ENCODE results near the gene FAM210A.
"Not testable (repeated sequence)": the region's sequence is repeated elsewhere in the genome, so short reads cannot be mapped to it uniquely, and the experiment has no call there.

FAM210A gene

DNA sequence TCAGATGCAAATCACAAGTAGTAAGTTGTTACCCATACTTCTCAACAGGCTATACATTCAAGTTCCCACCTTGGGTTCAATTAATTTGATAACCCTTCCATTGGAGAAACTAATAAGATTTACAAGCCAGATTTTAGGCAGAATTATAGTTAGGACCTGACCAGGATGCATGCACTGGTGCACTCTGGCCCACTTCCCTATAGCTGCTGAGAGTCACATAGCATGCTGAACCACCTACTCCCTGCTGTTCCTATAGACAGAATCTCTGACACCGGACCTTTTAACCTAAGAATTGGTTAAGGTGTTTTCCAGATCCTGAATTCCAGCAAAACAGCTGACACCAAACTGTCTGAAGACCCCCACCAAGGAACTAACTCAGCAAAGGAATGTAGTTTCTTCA, 26.2 kb downstream of the FAM210A start:
- no peak for DNase-seq

DNA sequence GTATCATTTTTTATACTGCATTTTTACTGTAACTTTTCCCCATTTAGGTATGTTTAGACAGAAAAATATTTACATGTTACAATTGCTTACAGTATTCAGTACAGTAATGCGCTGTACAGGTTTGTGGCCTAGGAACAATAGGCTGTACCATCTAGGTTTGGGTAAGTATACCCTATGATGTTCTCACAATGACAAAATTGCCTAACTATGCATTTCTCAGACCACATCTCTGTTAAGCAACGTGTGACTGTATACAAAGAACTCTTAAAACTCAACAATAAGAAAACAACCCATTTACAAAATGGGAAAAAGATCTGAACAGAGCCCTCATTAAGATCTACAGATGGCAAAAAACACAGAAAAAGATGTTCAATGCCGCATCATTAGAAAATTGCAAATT, 29.4 kb downstream of the FAM210A start:
- DNase-seq, result no peak

DNA sequence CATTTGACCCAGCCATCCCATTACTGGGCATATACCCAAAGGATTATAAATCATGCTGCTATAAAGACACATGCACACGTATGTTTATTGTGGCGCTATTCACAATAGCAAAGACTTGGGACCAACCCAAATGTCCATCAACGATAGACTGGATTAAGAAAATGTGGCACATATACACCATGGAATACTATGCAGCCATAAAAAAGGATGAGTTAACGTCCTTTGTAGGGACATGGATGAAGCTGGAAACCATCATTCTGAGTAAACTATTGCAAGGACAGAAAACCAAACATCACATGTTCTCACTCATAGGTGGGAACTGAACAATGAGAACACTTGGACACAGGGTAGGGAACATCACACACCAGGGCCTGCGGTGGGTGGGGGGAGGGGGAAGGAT, 31.0 kb downstream of the FAM210A start:
- not testable (repeated sequence) for DNase-seq

DNA sequence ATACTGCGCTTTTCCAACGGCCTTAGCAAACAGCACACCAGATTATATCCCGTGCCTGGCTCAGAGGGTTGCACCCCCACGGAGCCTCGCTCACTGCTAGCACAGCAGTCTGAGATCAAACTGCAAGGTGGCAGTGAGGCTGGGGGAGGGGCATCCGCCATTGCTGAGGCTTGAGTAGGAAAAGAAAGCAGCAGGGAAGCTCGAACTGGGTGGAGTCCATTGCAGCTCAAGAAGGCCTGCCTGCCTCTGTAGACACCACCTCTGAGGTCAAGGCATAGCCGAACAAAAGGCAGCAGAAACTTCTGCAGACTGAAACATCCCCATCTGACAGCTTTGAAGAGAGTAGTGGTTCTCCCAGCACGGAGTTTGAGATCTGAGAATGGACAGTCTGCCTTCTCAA, 36.3 kb downstream of the FAM210A start:
- not testable (repeated sequence) for DNase-seq

DNA sequence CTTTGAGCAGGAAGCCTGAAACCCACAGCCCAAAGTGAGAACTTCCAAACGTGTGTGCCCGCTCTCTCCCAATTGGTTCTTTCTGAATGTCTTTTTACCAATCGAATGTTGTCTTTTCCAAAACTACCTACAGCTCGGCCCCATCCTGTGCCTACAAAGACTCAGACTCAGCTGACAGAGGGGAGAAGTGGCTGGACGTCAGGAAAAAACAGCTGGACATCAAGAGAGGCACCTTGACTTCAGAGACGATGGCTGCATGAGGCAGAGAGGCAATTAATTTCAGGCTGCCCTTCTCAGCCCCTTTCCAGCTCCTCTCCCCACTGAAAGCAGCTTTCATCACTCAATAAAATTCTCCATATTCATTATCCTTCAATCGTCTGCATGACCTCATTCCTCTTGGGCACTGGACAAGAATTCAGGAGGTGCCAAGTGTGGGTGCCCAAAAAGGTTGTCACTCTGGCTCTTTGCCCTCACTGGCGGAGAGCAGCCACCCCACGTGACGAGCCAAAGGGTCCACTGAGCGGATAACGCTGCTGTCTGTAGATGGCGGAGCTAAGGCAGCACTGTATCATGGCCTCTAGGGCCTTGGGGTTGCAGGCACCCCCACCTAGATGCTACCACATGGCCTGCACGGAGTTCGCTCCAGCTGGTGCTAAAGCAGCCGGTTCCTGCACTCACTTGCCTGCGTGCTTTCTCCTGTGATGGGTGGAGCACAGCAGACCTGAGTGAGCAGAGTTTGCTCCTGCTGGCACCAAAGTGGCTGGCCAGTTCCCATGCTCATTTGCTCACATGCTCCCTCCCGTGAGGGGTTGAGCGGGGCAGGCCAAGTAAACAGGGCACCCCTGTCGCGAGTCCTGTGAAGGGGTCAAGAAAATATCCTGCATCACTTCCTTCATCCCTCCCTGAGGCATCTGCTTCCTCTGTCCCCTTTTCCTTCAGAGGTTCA, 37.9 kb downstream of the FAM210A start:
- no peak for DNase-seq

DNA sequence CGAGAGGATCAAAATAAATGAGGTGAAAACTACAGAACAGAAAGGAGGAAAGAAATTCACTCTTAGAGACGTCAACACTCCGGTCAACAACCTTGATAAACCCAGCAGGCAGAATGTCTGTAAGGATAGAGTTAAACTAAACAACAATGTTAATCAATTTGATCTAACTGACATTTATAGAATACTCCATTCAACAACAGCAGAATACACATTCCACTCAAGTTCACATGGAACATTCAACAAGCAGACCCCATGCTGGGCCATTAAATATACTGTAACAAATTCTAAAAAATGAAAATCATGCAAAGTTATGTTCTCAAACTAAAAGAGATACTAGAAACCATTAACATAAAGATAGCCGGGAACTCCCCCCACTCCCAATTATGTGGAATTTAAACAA, 41.8 kb downstream of the FAM210A start:
- DNase-seq, result no peak

DNA sequence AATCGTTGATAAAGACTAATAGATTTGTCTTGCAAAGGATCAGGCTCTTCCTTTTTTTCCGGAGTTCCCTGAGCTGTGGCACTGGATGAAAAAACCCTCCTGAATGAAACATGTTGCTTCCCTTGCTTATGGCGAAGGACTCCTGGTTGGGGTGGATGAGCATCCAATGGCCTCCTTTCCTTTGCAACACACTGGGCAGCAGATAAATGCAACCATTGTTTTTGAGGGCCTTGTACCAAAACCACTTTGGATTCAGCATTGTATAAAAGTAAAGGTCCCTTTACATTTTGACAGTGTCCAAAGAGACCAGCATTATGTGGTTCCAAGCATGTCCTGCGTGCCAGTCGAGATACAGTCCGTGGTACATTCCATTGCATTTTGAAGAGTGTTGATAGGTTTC, 44.7 kb downstream of the FAM210A start:
- no peak for DNase-seq

DNA sequence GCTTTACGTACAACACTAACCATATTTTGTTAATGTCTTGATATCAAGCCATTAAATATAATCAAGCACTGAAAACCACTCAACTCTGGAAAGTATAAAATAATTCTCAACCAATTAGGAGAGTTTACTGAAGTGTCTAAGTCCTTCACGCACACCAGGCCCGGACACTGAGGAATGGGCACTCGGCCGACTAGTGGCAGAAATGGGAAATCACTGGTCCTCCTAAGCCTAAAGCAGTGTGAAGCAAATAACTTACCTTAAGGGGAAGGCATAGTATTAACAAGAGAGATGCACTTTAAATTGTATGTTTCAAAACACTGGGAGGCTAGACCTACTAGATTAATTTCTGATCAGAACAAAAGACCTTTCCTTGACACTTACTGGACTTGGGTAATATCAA, 45.7 kb downstream of the FAM210A start:
- no peak for DNase-seq

DNA sequence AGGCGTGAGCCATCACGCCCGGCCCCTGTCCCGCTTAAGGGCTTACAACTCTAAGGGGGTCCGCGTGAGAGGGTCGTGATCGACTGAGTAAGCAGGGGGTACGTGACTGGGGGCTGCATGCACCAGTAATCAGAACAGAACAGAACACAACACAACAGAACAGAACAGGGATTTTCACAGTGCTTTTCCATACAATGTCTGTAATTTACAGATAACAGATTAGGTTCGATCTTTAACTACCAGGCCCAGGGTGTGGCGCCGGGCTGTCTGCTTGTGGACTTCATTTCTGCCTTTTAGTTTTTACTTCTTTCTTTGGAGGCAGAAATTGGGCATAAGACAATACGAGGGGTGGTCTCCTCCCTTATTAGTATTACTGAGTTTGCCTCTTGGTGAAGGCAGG, 49.0 kb downstream of the FAM210A start:
- DNase-seq, result not testable (repeated sequence)

DNA sequence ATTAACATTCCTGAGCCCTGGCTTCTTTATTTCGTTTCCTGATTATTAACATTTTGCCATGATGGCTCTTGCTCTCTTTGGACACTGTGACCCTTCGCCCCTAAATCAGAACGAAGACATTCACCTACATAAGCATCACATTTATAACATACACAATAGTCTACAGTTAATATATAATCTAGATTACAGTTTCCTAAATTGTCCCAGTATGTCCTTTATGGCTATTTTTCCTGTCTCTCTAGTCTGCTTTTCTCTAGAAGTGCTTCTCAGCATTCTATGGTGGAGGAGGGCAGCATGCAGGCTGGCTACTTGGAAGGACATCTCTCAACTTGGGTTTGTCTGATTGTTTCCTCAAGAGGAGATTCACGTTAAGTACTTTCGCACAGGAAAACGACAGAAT, 49.9 kb downstream of the FAM210A start:
- DNase-seq, result no peak

DNA sequence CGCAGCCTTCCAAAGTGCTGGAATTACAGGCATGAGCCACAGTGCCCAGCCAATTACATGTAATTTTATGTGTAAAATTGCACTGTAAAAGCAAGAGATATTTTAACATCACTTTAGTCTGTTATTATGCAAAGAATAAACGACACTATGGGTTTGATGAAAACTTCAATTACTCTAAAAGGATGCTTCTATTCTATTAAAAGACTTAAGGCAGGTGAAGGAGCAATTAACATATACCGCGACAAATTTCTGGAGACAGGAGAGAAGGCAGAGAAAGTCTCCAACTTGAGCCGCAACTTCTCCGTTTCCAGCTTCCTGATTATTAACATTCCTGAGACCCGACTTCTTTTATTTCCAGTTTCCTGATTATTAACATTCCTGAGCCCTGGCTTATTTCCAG, 53.7 kb downstream of the FAM210A start:
- DNase-seq, result no peak

DNA sequence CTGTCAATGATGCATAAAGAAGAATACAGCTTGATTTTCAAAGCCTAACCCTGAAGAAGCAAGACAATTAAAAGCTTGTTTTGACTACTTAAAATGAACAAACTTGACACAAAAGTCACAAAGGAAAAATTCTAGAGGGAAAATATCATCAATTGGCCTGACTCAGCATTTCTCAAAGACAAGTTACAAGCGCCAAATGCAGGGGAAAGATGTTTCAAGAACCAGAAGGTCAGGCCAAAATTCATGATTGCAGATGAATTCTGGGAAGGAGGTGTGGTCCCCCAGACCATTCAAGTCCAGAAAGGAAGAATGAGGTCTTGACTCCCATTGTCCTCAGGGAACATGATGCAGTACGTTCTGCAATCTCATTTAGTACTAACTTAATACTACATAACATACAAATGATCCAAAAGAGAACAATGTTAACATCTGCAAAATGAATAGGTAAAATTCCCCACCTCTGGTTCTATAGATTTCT, 64.5 kb downstream of the FAM210A start:
- no peak for DNase-seq

DNA sequence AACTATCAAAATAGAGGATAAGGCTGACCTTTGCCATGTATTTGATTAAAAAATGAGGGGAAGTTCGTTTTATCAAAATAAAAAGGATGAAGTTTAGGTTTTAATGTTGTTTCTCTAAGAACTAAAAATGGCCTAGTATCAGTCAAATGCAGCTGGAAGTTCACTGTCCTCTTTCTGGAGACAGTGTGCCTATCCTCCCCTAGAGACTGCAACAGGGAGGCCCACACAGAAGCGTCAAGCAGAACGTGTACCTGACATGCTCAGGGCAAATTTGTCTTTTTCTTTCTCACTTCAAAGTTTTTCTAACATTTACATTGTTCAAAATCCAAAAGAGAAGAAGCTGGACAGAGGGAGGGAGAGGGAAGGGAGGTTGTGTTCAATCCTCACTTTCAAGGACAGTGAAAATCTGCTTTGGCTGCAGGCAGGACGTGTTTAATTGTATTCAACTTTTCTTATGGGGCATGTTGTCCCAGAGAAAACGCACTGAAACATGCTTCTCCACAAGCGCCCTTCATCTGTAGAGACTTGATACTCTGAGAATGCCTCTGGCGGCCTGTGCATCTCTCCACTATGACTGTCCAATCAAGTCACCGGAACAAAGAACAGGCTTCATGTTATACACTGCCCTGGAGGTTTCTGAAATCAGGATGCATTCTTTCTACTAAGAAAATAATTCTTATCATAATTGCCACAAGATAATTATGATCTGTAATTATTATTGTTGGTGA, 65.1 kb downstream of the FAM210A start:
- no peak for DNase-seq

DNA sequence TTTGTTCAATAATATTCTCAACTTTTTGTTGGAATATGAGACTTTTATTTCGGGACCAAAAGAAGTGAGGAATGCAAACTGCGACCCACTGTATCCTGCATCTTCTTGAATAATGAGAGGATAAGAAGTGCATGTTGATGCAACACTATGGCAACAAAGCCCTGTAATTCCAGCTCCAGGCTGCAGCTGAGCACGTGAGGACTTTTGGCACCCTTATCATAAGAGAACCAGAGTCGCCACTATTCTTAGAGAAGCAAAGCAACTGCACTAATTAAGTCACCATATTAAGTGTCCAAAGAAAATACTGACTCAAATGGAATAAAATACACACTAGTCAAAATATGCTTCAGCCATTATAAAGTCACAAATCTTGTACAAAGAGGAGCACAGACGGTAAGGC, 65.8 kb downstream of the FAM210A start:
- DNase-seq, result no peak

DNA sequence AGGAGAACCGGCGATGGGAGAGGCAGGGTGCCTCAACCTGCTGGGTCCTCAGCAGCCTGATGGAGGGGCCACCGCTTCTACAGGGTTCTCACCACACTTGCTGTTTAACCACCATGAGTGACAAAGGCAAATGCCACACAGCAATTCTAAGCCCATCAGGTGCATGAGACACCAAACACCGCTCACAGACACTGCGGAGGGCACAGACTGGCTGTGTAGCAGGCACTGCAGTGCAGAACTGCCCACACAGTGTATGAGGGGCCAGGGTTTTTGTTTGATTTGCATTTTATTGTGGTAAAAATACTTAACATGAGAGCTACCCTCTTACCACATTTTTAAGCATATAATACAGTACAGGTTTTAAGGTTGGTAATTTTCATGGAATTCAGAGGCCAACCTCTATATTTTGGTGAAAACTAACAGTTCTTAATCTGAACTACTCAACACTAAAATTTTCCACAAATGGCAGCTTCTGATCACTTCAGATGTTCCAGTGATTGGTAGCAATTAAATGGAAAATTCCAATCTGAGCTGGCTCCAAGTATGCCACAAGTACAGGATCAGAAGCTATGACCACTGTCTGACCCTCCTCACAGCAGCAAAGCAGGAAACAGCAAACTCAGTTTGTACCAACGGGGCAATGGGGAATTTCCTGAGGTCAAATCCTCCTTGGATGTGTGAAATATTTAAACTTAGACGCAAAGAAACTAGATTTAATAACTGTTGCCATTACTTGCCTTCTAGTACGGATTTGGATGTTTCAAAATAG, 67.7 kb downstream of the FAM210A start:
- no peak for DNase-seq

DNA sequence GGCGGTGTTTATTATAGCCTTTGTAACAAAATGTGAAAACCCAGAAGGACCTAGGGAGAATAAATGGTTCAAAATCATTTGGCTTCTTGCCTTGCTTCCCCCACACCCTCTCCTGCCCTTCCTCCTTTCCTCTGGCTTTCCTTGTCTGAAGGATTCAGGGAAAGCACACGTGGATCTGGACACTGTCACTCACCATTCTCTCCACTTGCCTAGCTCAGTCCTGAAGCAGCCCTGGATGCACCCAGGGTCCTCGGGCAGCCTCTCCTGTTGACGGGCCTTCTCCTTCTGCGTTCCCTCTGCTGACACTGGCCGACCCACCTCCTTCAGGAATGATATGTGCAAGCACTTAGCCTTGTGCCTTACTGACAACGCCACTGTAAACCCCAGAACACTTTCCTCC, 68.4 kb downstream of the FAM210A start:
- DNase-seq, result no peak

DNA sequence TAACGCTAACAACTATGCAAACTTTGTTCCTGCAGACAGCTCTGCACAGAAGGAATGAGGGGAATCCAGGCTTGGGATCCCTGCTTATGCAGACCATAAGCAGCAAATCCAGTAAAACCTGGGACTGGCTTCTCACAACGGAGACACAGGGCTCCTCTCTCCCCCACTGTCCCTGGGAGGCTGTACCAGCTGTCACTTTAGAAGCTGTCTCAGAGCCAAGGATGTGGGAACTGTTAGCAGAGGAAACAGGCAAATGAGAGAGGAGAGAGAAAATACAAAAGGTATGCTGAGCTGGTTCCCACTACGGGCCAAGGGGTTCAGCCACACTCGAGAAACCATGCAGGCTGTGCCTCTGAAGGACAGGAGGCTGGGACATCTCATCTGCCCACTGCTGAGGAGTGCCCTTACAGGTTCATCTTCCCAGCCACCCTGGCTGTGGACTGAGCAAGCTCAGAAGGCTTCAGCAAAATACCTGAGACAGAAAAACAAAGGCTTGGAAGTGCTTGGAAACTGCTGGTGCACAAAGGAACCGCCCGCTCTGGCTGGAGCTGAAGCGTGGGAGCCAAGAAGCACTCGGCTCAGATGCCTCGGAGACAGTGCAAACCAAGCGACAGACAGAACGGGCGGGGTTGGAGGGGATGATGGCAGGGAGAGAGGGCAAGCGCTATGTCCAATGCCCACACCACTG, 72.5 kb downstream of the FAM210A start:
- no peak for DNase-seq

DNA sequence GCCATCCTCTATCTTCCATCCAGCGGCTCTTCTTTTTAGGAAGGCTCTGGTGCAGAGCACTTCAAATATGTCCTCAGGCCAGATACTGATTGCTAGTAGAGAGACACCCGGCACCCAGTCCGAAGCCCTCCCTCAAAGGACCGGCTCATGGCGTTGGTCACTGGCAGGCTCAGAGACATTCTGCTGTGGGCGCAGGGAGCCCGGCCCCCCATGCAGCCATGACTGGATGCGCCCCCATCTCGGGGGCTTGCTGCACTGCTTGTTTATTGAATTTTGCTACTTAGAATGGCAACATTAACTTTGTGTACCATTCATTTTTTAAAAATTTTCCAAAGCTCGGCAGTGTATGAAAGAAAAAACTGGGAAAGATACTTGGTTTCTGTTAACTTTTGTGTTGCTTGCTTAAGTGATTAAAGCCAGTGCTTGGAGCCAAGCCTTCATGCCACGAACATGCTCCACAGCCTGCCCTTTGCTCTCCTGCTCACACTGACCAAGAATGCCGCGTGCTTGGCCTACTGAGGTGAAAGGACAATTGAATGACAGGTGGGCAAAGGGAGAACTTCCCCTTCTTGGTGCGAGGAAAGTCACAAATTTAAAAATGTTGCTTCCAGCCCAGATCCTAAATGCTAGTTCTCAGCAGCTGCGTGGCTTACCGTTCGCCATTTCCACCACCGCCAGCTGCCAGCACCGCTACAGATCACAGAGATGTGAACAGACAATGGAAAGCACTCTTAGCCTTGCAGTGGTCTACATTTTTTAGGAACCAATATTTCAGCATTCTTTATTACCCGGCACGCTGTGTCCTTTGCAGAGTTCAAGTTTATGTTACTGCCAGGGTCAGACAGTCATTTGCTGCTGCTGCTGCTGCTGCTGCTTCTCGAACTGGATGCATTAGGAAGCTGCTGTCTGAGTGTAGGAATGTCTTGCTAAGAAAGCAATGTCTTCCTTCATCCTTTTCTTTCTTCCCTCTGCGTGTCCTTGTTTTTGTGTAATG, 76.7 kb downstream of the FAM210A start:
- DNase-seq, result no peak

DNA sequence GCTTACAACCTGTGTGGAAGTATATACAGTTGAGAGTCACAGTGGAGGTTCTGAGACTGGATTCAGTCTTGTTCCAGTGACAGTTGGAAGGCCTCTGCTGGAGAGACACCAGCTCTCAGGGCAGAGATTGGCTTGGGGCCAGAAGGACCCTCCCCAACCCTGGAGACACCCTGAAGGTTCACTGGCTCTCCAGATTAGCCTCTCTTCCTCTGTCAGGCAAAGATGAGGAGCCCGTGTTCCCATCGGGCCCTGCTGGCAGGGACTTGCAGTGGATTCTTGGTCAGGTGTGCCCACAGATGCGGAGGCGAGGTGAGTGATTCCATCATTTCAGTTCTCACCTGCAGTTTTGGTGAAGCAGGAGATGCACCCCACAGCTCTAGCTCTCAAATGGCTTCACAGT, 78.6 kb downstream of the FAM210A start:
- no peak for DNase-seq

DNA sequence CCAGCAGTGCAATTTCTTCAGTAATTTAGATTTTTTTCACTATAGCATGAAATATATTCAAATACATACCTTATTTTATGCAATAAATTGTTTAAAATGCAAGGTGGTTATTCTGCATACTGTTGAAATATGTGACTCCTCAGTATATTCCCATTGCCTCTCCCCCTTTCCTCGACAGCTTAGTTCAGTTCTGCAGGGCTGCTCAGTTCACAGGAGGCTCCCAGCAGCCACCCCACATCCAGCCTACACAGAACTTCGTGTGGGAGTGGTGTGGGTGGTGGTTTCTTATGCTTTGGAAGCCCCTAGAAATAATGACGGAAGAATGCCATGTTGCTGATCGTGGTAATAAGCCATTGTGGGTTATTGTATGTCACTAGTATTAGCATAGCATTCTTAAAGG, 79.7 kb downstream of the FAM210A start:
- DNase-seq, result no peak

DNA sequence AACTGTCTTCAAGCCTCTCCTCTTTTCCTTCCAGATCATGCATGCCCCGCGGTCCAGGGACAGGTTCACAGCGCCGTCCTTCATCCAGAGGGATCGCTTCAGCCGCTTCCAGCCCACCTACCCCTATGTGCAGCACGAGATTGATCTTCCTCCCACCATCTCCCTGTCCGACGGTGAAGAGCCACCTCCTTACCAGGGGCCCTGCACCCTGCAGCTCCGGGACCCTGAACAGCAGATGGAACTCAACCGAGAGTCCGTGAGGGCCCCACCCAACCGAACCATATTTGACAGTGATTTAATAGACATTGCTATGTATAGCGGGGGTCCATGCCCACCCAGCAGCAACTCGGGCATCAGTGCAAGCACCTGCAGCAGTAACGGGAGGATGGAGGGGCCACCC, 81.3 kb downstream of the FAM210A start:
- no peak for DNase-seq
